K562 (cell line): ENCODE measurements around the gene SLC13A4. TPM values are rescaled to one million over a fixed set of nuclear protein-coding genes. Genes with fewer than 3 reads are reported as not detected.

ENCODE experiments used
- ATAC-seq: fragments of 200-7000 bp; cut with Tn5 transposase; 3 replicates; pipeline ENCODE4 v1.9.1; 2020; ENCODE audit warnings: moderate library complexity
- BruUV-seq: library from RNA; stranded (reverse); fragments of 400-500 nt; replicated peaks from 2 replicates; lab custom pipeline; 2021; lab: Mats Ljungman, UMichigan
- CTCF ChIA-PET: fragments of 300-600 bp; formaldehyde crosslinking; extraction: SDS; loops from one replicate; lab custom pipeline; 2021; ENCODE audit warnings: low intra/inter-chr PET ratio; lab: Yijun Ruan, JAX
- POLR2A ChIA-PET: fragments of 300-600, 350-650 bp; sonication (Branson Sonifier 250); formaldehyde crosslinking; extraction: SDS; loops from one replicate; lab custom pipeline; 2021; ENCODE audit warnings: antibody characterized with exemption, inconsistent platforms; lab: Yijun Ruan, JAX
- DNase-seq, 4 experiments: peaks; one replicate each; pipeline versions ENCODE4 v3.0.0 to v3.0.0-alpha.2; 2011 to 2018; ENCODE audit warnings: low spot score in 3 of 4, mixed read lengths in 3 of 4; ENCODE audit errors: extremely low read depth in 1 of 4
- FAIRE-seq: peaks from 2 replicates; lab custom pipeline; 2011; peaks lifted over from hg19 to GRCh38; lab: Jason Lieb, UNC
- H2AFZ ChIP-seq: 2 replicates; pipeline ENCODE4 v1.6.0; 2011; ENCODE audit warnings: low read depth, low read length, control low read depth, inconsistent platforms
- H3K27ac ChIP-seq: fragments of 200-600 bp; 3 replicates; pipeline ENCODE4 v1.8.0; 2011; ENCODE audit warnings: low read depth, mild to moderate bottlenecking, control low read depth, inconsistent platforms, low read length, moderate library complexity, mixed read lengths; ENCODE audit errors: extremely low read depth
- H3K27me3 ChIP-seq, 2 experiments: fragments of 300-600 bp in 1 of 2; 2 replicates in 1 of 2; 3 replicates in 1 of 2; pipeline versions ENCODE4 v1.6.0 to v1.8.0; 2011; ENCODE audit warnings: inconsistent platforms in 2 of 2, low read length in 2 of 2, mild to moderate bottlenecking in 1 of 2, mixed read lengths in 1 of 2, moderate library complexity in 1 of 2; ENCODE audit not compliant: control insufficient read depth in 2 of 2, insufficient read depth in 2 of 2
- H3K36me3 ChIP-seq: fragments of 300-600 bp; 3 replicates; pipeline ENCODE4 v1.8.0; 2011; ENCODE audit warnings: mild to moderate bottlenecking, low read length, inconsistent platforms; ENCODE audit not compliant: control insufficient read depth, insufficient read depth
- H3K4me1 ChIP-seq, 2 experiments: fragments of 200-600 bp in 1 of 2; replicated peaks in 1 of 2; 2 replicates in 1 of 2; 3 replicates in 1 of 2; pipeline versions ENCODE4 v1.5.1 to v1.8.0; 2011; ENCODE audit warnings: inconsistent platforms in 2 of 2, low read length in 2 of 2, mild to moderate bottlenecking in 1 of 2, mixed read lengths in 1 of 2, moderate library complexity in 1 of 2; ENCODE audit not compliant: control insufficient read depth in 2 of 2, insufficient read depth in 2 of 2
- H3K4me2 ChIP-seq: 2 replicates; pipeline ENCODE4 v1.6.1; 2011; ENCODE audit warnings: low read length, control low read depth, inconsistent platforms, mixed read lengths; ENCODE audit not compliant: insufficient read depth
- H3K4me3 ChIP-seq: fragments of 200-600 bp; sonication (generic), shearing (Covaris generic); 2 replicates; pipeline ENCODE4 v1.5.1; 2016; ENCODE audit warnings: control low read depth, inconsistent platforms
- H3K79me2 ChIP-seq: fragments of 200-600 bp; 3 replicates; pipeline ENCODE4 v1.8.0; 2011; ENCODE audit warnings: low read length, inconsistent platforms; ENCODE audit not compliant: control insufficient read depth, insufficient read depth
- H3K9ac ChIP-seq, 2 experiments: 2 replicates each; pipeline versions ENCODE4 v1.6.0 to v1.6.1; 2011; ENCODE audit warnings: low read depth in 2 of 2, low read length in 2 of 2, control low read depth in 1 of 2, inconsistent platforms in 1 of 2, mild to moderate bottlenecking in 1 of 2, mixed read lengths in 1 of 2; ENCODE audit not compliant: insufficient read depth in 1 of 2
- H3K9me1 ChIP-seq: one replicate; pipeline ENCODE4 v1.6.0; 2011; ENCODE audit warnings: inconsistent platforms, mild to moderate bottlenecking, low read length, moderate library complexity; ENCODE audit not compliant: control insufficient read depth, insufficient read depth
- H3K9me3 ChIP-seq: replicated peaks from 2 replicates; pipeline ENCODE4 v1.5.1; 2011; ENCODE audit warnings: low read depth, low read length, inconsistent platforms; ENCODE audit not compliant: control insufficient read depth, insufficient read depth
- H4K20me1 ChIP-seq: replicated peaks from 2 replicates; pipeline ENCODE4 v1.6.1; 2011; ENCODE audit warnings: low read length, inconsistent platforms, mixed read lengths; ENCODE audit not compliant: control insufficient read depth, insufficient read depth
- C11orf30 ChIP-seq: fragments of 450-650 bp; IDR thresholded peaks from 2 replicates; pipeline ENCODE4 v1.6.1; 2016; ENCODE audit warnings: low read depth, mild to moderate bottlenecking
- CEBPB ChIP-seq: fragments of 450-650 bp; IDR thresholded peaks from 2 replicates; pipeline ENCODE4 v1.6.1; 2016; ENCODE audit warnings: missing genetic modification characterization, missing compliant biosample characterization
- ERF ChIP-seq: fragments of 450-650 bp; formaldehyde crosslinking; IDR thresholded peaks from 2 replicates; pipeline ENCODE4 v1.4.0; 2020; ENCODE audit warnings: mild to moderate bottlenecking, mixed read lengths
- ETV1 ChIP-seq: fragments of 450-650 bp; conservative IDR thresholded peaks from 2 replicates; pipeline ENCODE4 v1.6.1; 2016; ENCODE audit warnings: missing genetic modification characterization, control low read depth, low read depth, missing compliant biosample characterization
- EZH2 ChIP-seq: IDR thresholded peaks from 2 replicates; pipeline ENCODE4 v1.6.1; 2012; ENCODE audit warnings: low read depth, mild to moderate bottlenecking, inconsistent platforms, low read length, borderline replicate concordance
- FOS ChIP-seq: IDR thresholded peaks from 3 replicates; pipeline ENCODE4 v1.6.1; 2011; ENCODE audit not compliant: insufficient read length; ENCODE audit errors: extremely low read depth
- HDAC3 ChIP-seq: fragments of 450-650 bp; IDR thresholded peaks from 2 replicates; pipeline ENCODE4 v1.6.1; 2018; ENCODE audit warnings: borderline replicate concordance, mild to moderate bottlenecking, moderate library complexity; ENCODE audit not compliant: partially characterized antibody
- ILK ChIP-seq: fragments of 450-650 bp; IDR thresholded peaks from 2 replicates; pipeline ENCODE4 v1.6.1; 2016; ENCODE audit warnings: missing genetic modification characterization, low read depth, mild to moderate bottlenecking, missing compliant biosample characterization, moderate library complexity, borderline replicate concordance
- L3MBTL2 ChIP-seq: fragments of 450-650 bp; IDR thresholded peaks from 2 replicates; pipeline ENCODE4 v1.6.1; 2016; ENCODE audit warnings: mild to moderate bottlenecking, moderate library complexity
- MCM3 ChIP-seq: fragments of 450-650 bp; IDR thresholded peaks from 2 replicates; pipeline ENCODE4 v1.6.1; 2016
- NR2F6 ChIP-seq: fragments of 450-650 bp; formaldehyde crosslinking; IDR thresholded peaks from 2 replicates; pipeline ENCODE4 v1.4.0; 2020; ENCODE audit warnings: mild to moderate bottlenecking
- PCBP2 ChIP-seq: fragments of 200-400 bp; formaldehyde crosslinking; IDR thresholded peaks from 2 replicates; pipeline ENCODE4 v1.6.1; 2018; ENCODE audit warnings: low read length, low read depth, mild to moderate bottlenecking, moderate library complexity; ENCODE audit not compliant: poor library complexity, severe bottlenecking
- POLR2A ChIP-seq: fragments of 450-650 bp; conservative IDR thresholded peaks from 2 replicates; pipeline ENCODE4 v1.6.1; 2016
- POLR2AphosphoS5 ChIP-seq: IDR thresholded peaks from 2 replicates; pipeline ENCODE4 v1.6.1; 2011; ENCODE audit warnings: mild to moderate bottlenecking, low read depth, low read length, moderate library complexity; ENCODE audit not compliant: control insufficient read depth, insufficient read depth
- POLR3G ChIP-seq: IDR thresholded peaks from 2 replicates; pipeline ENCODE4 v1.6.1; 2011; ENCODE audit not compliant: insufficient read length, insufficient replicate concordance; ENCODE audit errors: extremely low read depth
- PPARD ChIP-seq: fragments of 250-450 bp; sonication (Bioruptor Pico); IDR thresholded peaks from 2 replicates; pipeline ENCODE4 v1.8.0; 2022; ENCODE audit warnings: inconsistent platforms, mild to moderate bottlenecking, moderate library complexity
- RFX1 ChIP-seq: fragments of 450-650 bp; IDR thresholded peaks from 2 replicates; pipeline ENCODE4 v1.6.1; 2016; ENCODE audit warnings: mild to moderate bottlenecking, moderate library complexity
- RNF2 ChIP-seq: sonication (generic); IDR thresholded peaks from 2 replicates; pipeline ENCODE4 v1.6.1; 2016
- STAT5A ChIP-seq: IDR thresholded peaks from 2 replicates; pipeline ENCODE4 v1.6.1; 2012; ENCODE audit warnings: low read length, inconsistent platforms, borderline replicate concordance
- ZBTB8A ChIP-seq: fragments of 450-650 bp; IDR thresholded peaks from 2 replicates; pipeline ENCODE4 v1.6.1; 2018; ENCODE audit warnings: mild to moderate bottlenecking, moderate library complexity; ENCODE audit not compliant: partially characterized antibody
- ZNF121 ChIP-seq: sonication (generic); formaldehyde crosslinking; conservative IDR thresholded peaks from 2 replicates; pipeline ENCODE4 v1.8.0; 2022; ENCODE audit warnings: missing genetic modification reagents
- ZNF133 ChIP-seq: fragments of 250-450 bp; sonication (Bioruptor Pico); IDR thresholded peaks from 2 replicates; pipeline ENCODE4 v1.4.0; 2020; ENCODE audit warnings: mild to moderate bottlenecking
- ZNF431 ChIP-seq: sonication (generic); formaldehyde crosslinking; IDR thresholded peaks from 2 replicates; pipeline ENCODE4 v1.8.0; 2022; ENCODE audit warnings: mild to moderate bottlenecking, missing genetic modification reagents
- ZNF764 ChIP-seq: fragments of 250-450 bp; sonication (Bioruptor Pico); IDR thresholded peaks from 2 replicates; pipeline ENCODE4 v1.4.0; 2020; ENCODE audit warnings: low read depth, mild to moderate bottlenecking, moderate library complexity
- WGBS: fragments of 100-300 bp; shearing (Covaris generic); methylation state at CpG from one replicate; pipeline ENCODE4 v1.1.6; 2016; ENCODE audit warnings: low coverage, mixed read lengths; ENCODE audit not compliant: insufficient coverage; ENCODE audit errors: missing lambda C conversion rate; 5-methylcytosine and 5-hydroxymethylcytosine counted together
- in situ Hi-C: fragments of 300-500 bp; cut with MboI; formaldehyde crosslinking; loops from 4 replicates; pipeline ENCODE4 v1.15.0; 2018; ENCODE audit warnings: inconsistent platforms, mixed read lengths
- intact Hi-C: fragments of 100-400 bp; cut with micrococcal nuclease; formaldehyde crosslinking; loops from 2 replicates; pipeline ENCODE4 v1.14.2; 2022
- polyA plus RNA-seq, 8 experiments: library from polyadenylated mRNA; depleted of rRNA in 4 of 8; stranded (reverse) in 5 of 8; unstranded in 3 of 8; fragments of >200 nt; fragmentation: Nextera tagmentation in 2 of 8; fragmentation: Illumina TruSeq in 1 of 8; extraction: Ambion mirVana in 2 of 8; extraction: Trizol in 1 of 8; gene quantifications; 2 replicates each; pipeline versions ENCODE4 v1.2.1 to v1.2.3, GENCODE V29; 2011 to 2014; ENCODE audit warnings: inconsistent platforms in 1 of 8, missing spikeins in 1 of 8
- total RNA-seq, 7 experiments: library from RNA; depleted of rRNA in 6 of 7; stranded (reverse); fragments of >200 nt in 6 of 7; fragmentation: Illumina TruSeq in 2 of 7; extraction: Trizol in 2 of 7; gene quantifications; 2 replicates each; pipeline versions ENCODE4 v1.2.1 to v1.2.3, GENCODE V29; 2011 to 2021; ENCODE audit warnings: low replicate concordance in 1 of 7
- TF ChIP-seq, protein P1 (sequence below), 2 experiments: fragments of 450-650 bp in 1 of 2; sonication (generic) in 1 of 2; formaldehyde crosslinking; conservative IDR thresholded peaks; 2 replicates each; pipeline versions ENCODE4 v1.4.0 to v1.8.1; 2020 to 2022; ENCODE audit warnings: mild to moderate bottlenecking in 1 of 2, missing genetic modification reagents in 1 of 2

SLC13A4 gene
- total and polyA plus RNA-seq, 9 of the 15 experiments (the other 6 are each of a cell fraction or from before 2014, with no cell fraction given), result 0.11 to 1.0 (median 0.36) TPM

GRCh38 chr7:135661311-135662122, 66.5 kb downstream of the SLC13A4 start:
- Histone ChIP-seq H3K9me1 (peaks cover 5% of the 10 kb centered on the region), H3K36me3 (peaks cover 4% of the 10 kb centered on the region; the same call in 2 of the 3 replicates), H3K4me1 (peaks cover 22 to 33% of the 10 kb centered on the region in 2 experiments), H3K4me2 (peak overlapping the region; percentile 94), H3K27ac (peak overlapping the region; percentile 79), H3K27me3 (no peaks in the 10 kb centered on the region), H3K9me3 (no peaks in the 10 kb centered on the region), H2AFZ (peak overlapping the region; percentile 91), H3K4me3 (peak overlapping the region; percentile 82), H4K20me1 (no peaks in the 10 kb centered on the region), H3K9ac (peak overlapping the region; percentile 86 to 98), H3K79me2 (peaks cover 42% of the 10 kb centered on the region)
- DNase-seq (peak in 3 of 4 experiments; percentile 36 to 70 (median 46)), ATAC-seq (peak; percentile 1), FAIRE-seq (no peak)
- TSS peak; percentile 95 for BruUV-seq
- intact Hi-C loops (loop anchor here (5.0 to 10.0 kb wide), 2 partner anchors 149 to 1017 kb away; partner anchors contain the start of genes BPGM and CNOT4), in situ Hi-C loops (no loop called here)
- WGBS, result 38% methylated on average over 14 of the region's 14 CpGs
- POLR2A ChIA-PET, result interaction anchor here (0.7 to 4.7 kb wide), 11 partner anchors 8 to 466 kb away, joined by 3 to 71 read pairs (median 5); no protein-coding TSS in a partner anchor
- CTCF ChIA-PET, result interaction anchor here (0.6 kb wide), 1 partner anchor 952 kb away, joined by 3 read pairs; no protein-coding TSS in a partner anchor
- TF ChIP-seq PCBP2 (no peak), RFX1 (0 out of 2 replicates have a peak, but pooled peaks have one; percentile 8), STAT5A (no peak), PPARD (CRISPR knock-in tag) (no peak), ZNF764 (CRISPR knock-in tag) (no peak), ILK (no peak), ZNF133 (CRISPR knock-in tag) (no peak), EZH2 (no peak), ERF (no peak), POLR3G (no peak), ZNF121 (CRISPR knock-in tag) (no peak), ZBTB8A (no peak), ZNF431 (no peak), L3MBTL2 (no peak), FOS (no peak), C11orf30 (no peak), POLR2AphosphoS5 (no peak), CEBPB (tag) (peak; percentile 98), ETV1 (tag) (no peak), HDAC3 (peak; percentile 59), RNF2 (no peak), MCM3 (no peak), POLR2A (no peak), NR2F6 (CRISPR knock-in tag) (no peak)
- TF ChIP-seq, protein P1, sequence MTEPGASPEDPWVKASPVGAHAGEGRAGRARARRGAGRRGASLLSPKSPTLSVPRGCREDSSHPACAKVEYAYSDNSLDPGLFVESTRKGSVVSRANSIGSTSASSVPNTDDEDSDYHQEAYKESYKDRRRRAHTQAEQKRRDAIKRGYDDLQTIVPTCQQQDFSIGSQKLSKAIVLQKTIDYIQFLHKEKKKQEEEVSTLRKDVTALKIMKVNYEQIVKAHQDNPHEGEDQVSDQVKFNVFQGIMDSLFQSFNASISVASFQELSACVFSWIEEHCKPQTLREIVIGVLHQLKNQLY (CRISPR knock-in tag; conservative IDR thresholded peaks at IDR 0.05), result no peak
